Measurements from ENCODE around the gene NEU4.
"Not testable (repeated sequence)": the region's sequence is repeated elsewhere in the genome, so short reads cannot be mapped to it uniquely, and the experiment has no call there.

The NEU4 gene

DNA sequence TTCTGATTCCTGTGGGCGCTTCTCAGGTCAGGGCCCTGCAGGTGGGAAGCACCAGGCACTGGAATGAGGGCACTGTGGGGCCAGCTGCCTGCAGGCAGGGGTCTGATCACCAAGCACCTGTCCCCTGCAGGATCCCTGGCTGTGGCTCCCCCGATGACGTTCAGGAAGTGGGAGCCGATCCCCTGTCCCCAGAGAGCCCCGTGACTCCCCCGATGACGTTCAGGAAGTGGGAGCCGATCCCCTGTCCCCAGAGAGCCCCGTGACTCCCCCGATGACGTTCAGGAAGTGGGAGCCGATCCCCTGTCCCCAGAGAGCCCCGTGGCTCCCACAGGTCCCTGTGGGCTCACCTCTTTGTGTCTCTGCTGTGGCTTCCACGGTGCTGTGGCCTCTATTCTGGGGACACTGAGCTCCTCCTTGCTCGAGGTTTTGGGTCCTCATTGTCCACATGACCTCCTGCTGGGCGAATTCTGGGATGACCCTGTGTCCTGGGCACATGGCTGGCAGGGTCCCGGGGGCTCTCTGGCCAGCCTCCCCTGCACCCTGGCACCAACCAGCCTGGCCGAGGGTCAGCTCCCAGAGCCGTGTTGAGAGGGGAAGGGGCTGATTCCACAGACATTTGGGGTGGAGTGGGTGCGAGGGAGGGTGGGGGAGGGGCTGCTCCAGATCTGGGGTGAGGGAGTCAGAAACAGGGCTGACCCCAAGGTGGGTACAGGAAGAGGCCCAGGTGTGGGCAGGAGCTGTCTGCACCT lies 4.8 kb downstream of the NEU4 start:
- DNase-seq (ENCODE audit: low read depth, low spot score) = no peak

GRCh38 chr2:241814393-241814642 lies 5.3 kb downstream of the NEU4 start:
- DNase-seq (ENCODE audit: low read depth, low spot score) = no peak

- DNase-seq (ENCODE audit: low read depth, low spot score) = no peak
Measured at GRCh38 chr2:241814643-241815476, 5.9 kb downstream of the NEU4 start.

DNA sequence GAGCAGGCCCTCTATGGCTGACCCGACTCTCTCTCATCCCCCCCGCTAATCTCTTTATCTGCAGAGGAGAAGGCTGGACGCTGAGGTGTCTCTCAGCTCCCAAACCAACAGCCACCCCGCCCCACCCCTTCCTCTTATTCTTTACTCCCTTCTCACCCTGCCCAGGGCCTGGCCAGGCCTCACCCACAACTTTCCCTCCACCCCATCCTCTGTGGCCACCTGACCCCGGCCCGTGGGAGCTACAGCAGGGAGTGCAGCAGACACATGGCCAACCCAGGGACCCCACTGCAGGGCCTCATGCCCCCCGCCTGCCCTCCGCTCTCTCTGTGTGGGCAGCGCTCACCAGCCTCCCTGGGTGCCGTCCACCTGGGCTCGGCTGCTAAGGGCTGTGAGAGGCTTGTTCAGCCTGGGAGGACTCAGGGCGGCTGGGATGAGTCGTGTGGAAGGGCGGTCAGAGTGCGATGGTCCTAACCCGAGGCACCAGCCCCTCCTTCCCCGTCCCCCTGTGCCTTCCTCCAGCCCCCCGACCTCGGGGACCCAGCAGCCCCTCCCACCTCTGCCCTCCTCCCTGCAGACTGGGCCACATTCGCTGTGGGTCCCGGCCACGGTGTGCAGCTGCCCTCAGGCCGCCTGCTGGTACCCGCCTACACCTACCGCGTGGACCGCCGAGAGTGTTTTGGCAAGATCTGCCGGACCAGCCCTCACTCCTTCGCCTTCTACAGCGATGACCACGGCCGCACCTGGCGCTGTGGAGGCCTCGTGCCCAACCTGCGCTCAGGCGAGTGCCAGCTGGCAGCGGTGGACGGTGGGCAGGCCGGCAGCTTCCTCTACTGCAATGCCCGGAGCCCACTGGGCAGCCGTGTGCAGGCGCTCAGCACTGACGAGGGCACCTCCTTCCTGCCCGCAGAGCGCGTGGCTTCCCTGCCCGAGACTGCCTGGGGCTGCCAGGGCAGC lies 6.8 kb downstream of the NEU4 start:
- DNase-seq (ENCODE audit: low read depth, low spot score) = no peak

DNA sequence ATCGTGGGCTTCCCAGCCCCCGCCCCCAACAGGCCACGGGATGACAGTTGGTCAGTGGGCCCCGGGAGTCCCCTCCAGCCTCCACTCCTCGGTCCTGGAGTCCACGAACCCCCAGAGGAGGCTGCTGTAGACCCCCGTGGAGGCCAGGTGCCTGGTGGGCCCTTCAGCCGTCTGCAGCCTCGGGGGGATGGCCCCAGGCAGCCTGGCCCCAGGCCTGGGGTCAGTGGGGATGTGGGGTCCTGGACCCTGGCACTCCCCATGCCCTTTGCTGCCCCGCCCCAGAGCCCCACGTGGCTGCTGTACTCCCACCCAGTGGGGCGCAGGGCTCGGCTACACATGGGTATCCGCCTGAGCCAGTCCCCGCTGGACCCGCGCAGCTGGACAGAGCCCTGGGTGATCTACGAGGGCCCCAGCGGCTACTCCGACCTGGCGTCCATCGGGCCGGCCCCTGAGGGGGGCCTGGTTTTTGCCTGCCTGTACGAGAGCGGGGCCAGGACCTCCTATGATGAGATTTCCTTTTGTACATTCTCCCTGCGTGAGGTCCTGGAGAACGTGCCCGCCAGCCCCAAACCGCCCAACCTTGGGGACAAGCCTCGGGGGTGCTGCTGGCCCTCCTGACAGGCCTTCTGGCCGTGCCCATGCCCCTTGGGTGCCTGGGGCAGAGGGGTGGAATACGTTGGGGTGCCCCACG lies 7.6 kb downstream of the NEU4 start:
- DNase-seq (ENCODE audit: low read depth, low spot score) = no peak

- DNase-seq (ENCODE audit: low read depth, low spot score) = no peak
Measured at GRCh38 chr2:241817126-241817820, 8.3 kb downstream of the NEU4 start.

DNA sequence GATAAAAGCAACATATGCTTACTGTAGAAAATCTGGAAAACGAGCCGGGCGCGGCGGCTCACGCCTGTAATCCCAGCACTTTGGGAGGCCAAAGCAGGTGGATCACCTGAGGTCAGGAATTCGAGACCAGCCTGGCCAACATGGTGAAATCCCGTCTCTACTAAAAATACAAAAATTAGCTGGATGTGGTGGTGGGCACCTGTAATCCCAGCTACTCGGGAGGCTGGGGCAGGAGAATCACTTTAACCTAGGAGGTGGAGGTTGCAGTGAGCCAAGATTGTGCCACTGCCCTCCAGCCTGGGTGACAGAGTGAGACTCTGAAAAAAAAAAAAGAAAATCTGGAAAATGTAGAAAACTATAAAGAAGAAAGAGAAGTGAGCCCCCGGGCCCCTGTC lies 8.8 kb downstream of the NEU4 start:
- DNase-seq (ENCODE audit: low read depth, low spot score) = not testable (repeated sequence)

DNA sequence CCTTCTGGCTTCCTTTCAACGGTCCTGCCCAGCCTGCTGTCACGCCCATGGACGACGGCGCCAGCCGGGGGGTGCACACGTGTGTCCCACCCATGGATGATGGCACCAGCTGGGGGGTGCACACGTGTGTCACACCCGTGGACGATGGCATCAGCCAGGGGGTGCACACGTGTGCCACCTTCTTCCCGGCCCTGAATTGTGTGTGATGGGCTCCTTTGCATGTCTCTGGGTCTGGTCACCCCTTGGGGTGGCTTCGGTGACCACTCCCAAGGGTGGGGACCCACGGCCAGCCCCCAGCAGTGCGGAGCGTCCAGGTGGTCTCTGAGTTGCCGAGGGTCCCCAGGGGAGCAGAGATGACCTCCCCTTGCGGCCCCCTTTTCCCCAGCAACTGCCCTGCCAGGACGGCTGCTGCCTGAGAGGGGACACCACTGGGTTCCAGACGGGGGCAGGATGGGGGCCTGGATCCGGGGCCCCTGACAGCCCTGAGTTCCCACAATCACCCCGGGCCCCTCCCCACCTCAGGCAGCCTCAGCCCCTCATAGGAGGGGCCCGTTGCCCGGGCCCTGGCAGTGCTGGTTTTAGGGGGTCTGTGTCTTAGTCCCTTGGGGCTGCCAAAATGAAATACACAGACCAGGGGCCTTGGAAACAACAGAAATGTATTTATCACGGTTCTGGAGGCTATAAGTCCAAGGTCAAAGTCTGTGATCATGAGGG lies 9.4 kb downstream of the NEU4 start:
- DNase-seq (ENCODE audit: low read depth, low spot score) = no peak

- no peak for DNase-seq (ENCODE audit: low read depth, low spot score)
Measured at GRCh38 chr2:241818943-241819270, 9.9 kb downstream of the NEU4 start.

DNA sequence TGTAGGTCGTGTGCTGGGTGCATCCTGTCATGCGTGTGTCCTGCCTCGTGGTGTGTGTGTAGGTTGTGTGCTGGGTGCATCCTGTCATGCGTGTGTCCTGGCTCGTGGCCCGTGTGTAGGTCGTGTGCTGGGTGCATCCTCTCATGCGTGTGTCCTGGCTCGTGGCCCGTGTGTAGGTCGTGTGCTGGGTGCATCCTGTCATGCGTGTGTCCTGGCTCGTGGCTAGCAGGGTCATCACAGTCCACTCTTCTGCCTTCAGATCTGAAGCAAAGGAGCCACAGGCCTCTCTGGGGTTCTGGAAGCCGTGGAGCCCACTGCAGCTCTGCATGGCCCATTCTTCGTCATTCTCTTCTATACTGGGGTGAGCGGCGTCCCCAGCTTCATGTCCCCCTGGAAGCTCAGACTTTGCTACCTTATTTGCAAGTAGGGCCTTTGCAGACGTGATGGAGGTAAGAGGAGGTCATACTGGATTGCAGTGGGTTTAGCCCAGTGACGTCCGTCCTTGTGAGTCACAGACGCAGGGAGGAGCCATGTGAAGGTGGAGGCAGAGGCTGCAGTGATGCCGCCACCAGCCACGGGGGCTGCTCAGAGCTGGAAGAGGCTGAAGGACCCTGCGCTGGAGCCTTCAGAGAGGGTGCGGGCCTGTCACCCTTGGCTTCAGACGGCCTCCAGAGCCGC lies 11.1 kb downstream of the NEU4 start:
- DNase-seq (ENCODE audit: low read depth, low spot score) = not testable (repeated sequence)

DNA sequence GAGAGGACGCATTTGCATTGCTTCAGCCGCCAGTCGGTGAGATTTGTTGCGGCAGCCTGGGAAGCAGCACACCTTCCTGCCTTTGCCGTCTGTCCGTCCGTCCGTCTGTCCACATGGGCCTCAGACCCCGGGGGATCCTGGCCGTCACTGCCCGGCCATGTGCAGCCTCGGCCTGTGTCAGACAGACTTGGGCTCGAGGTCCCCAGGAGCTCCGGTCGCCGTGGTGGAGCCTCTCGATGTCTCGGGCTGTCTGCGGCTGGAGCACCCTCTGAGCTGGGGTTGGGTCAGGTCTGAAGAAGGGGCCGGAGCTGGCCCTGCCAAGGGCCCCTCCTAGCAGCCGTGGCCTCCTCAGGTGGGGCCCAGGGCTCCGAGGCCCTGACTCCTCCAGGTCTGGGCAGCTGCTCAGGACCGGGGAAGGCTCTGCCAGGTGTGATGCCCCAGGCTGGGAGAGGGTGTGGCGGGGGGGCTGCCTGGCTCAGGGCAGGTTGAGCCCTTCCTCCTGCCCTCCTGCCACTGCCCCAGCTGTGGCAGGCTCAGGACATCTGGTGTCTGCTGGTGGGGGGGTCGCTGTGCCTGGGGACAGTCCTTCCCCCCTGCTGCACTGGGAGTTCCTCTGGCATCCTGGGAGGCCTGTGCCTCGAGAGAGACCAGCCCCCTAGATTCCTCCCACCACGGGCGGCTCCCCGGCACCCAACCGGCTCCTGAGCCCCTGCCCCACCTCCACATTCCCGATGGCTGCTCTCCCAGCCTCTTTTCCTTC lies 11.8 kb downstream of the NEU4 start:
- DNase-seq (ENCODE audit: low read depth, low spot score) = no peak

DNA sequence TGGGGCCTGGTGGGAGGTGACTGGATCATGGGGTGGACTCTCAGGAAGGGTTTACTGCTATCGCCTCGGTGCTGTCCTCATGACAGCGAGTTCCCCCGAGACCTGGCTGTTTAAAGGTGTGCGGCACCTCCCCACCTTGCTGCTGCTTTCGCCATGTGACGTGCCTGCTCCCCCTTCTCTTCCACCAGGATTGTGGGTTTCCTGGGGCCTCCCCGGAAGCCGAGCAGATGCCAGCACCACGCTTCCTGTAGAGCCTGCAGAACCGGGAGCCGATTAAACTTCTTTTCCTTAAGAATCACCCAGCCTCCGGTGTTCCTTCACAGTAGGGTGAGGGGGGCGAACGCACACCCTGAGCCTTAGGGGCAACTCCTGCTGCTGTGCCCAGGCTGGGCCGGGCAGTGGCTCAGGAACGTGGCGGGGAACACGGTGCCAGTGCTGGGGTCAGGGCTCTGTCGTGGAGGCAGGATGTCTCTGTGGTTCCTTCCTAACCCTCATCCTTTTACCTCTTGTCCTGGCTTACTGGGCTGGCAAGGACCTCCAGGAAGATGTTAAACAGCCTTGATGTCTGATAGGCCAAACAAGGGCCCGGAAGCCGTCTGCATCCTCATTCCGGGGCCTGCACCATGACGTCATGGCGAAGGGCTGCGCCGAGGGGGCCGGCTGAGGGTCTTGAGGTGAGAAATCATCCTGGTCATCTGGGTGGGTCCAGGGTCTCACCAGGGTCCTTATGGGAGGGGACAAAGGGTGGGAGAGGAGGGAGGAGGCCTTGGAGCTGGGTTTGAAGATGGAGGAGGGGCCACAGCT lies 12.7 kb downstream of the NEU4 start:
- DNase-seq (ENCODE audit: low read depth, low spot score) = no peak

- DNase-seq (ENCODE audit: low read depth, low spot score) = no peak
Measured at GRCh38 chr2:241822264-241822623, 13.3 kb downstream of the NEU4 start.

GRCh38 chr2:241823531-241824437 lies 14.8 kb downstream of the NEU4 start:
- not testable (repeated sequence) for DNase-seq (ENCODE audit: low read depth, low spot score)

GRCh38 chr2:241827394-241827793 lies 18.4 kb downstream of the NEU4 start:
- DNase-seq (ENCODE audit: low read depth, low spot score) = no peak

GRCh38 chr2:241833101-241833663 lies 24.2 kb downstream of the NEU4 start:
- DNase-seq (ENCODE audit: low read depth, low spot score) = no peak
